ENCODE results near the gene SLC5A1.

- TF ChIP-seq CTCF (IDR thresholded peaks at IDR 0.05) (no peak), EZH2 (IDR thresholded peaks at IDR 0.05) (no peak), EZH2phosphoT487 (IDR thresholded peaks at IDR 0.05) (no peak)
Measured at GRCh38 chr22:32083814-32084213, 40.8 kb downstream of the SLC5A1 start.

Measured in neural progenitor cell (in vitro differentiated cells).